ENCODE data around the gene IPCEF1. TPM values are rescaled to one million over a fixed set of nuclear protein-coding genes. Genes with fewer than 3 reads are reported as not detected.

Gene IPCEF1
- total and polyA plus RNA-seq, 4 donors, result 0.46 to 2.8 (median 1.3) TPM

DNA sequence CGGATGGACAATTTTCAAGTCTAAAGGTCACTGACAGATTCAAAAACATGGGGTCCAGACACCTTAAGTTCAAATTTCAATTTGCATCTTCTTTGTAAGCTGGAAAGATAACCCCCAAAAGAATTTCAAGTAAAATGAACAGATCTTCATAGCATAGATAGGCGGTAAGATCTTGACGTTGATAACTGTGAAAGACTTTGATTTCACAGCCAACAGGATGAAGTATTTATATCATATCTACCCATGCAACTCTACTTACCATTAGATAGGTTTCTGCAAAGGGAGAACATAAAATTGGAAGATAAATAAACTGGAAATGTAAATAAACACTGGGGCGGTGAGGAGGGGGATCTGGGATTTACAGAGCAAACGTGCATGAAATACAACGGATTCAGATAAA, 137.8 kb downstream of the IPCEF1 start:
- Histone ChIP-seq H3K4me3 (ENCODE audit: low read depth in 1 of 3, low read length in 3 of 3) (no peak overlapping the region), H3K27ac (ENCODE audit: low read depth in 1 of 2, low read length in 2 of 2) (no peak overlapping the region), H3K36me3 (ENCODE audit: control insufficient read depth in 4 of 4, insufficient read depth in 3 of 4, low read depth in 1 of 4, low read length in 3 of 4) (no peaks in the 10 kb centered on the region), H3K9ac (ENCODE audit: low read depth in 1 of 2, low read length in 2 of 2) (no peak overlapping the region), H3K27me3 (ENCODE audit: control insufficient read depth in 4 of 4, insufficient read depth in 4 of 4, low read length in 3 of 4) (peaks cover 0 to 2% (median 0%) of the 10 kb centered on the region in 4 donors), H3K4me1 (ENCODE audit: control insufficient read depth in 4 of 4, insufficient read depth in 4 of 4, low read length in 3 of 4) (no peaks in the 10 kb centered on the region), H3K9me3 (ENCODE audit: control insufficient read depth in 4 of 4, low read length in 3 of 4) (no peaks in the 10 kb centered on the region)
- TF ChIP-seq HNF4A (conservative IDR thresholded peaks at IDR 0.05) (no peak), JUND (IDR thresholded peaks at IDR 0.05) (no peak), YY1 (IDR thresholded peaks at IDR 0.05) (no peak), SP1 (IDR thresholded peaks at IDR 0.05) (no peak), EGR1 (IDR thresholded peaks at IDR 0.05; ENCODE audit: low read depth in 2 of 2) (no peak), NR2F2 (IDR thresholded peaks at IDR 0.05) (no peak), HNF4G (IDR thresholded peaks at IDR 0.05) (no peak), RXRA (IDR thresholded peaks at IDR 0.05) (no peak), TAF1 (conservative IDR thresholded peaks at IDR 0.05) (no peak), GABPA (IDR thresholded peaks at IDR 0.05 in 1 of 2, conservative IDR thresholded peaks at IDR 0.05 in 1 of 2) (no peak), FOXA2 (IDR thresholded peaks at IDR 0.05) (no peak), RAD21 (IDR thresholded peaks at IDR 0.05) (no peak), FOXA1 (IDR thresholded peaks at IDR 0.05) (no peak)
- TF ChIP-seq, protein P1, sequence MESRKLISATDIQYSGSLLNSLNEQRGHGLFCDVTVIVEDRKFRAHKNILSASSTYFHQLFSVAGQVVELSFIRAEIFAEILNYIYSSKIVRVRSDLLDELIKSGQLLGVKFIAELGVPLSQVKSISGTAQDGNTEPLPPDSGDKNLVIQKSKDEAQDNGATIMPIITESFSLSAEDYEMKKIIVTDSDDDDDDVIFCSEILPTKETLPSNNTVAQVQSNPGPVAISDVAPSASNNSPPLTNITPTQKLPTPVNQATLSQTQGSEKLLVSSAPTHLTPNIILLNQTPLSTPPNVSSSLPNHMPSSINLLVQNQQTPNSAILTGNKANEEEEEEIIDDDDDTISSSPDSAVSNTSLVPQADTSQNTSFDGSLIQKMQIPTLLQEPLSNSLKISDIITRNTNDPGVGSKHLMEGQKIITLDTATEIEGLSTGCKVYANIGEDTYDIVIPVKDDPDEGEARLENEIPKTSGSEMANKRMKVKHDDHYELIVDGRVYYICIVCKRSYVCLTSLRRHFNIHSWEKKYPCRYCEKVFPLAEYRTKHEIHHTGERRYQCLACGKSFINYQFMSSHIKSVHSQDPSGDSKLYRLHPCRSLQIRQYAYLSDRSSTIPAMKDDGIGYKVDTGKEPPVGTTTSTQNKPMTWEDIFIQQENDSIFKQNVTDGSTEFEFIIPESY (IDR thresholded peaks at IDR 0.05), result no peak
- TF ChIP-seq, protein P2, sequence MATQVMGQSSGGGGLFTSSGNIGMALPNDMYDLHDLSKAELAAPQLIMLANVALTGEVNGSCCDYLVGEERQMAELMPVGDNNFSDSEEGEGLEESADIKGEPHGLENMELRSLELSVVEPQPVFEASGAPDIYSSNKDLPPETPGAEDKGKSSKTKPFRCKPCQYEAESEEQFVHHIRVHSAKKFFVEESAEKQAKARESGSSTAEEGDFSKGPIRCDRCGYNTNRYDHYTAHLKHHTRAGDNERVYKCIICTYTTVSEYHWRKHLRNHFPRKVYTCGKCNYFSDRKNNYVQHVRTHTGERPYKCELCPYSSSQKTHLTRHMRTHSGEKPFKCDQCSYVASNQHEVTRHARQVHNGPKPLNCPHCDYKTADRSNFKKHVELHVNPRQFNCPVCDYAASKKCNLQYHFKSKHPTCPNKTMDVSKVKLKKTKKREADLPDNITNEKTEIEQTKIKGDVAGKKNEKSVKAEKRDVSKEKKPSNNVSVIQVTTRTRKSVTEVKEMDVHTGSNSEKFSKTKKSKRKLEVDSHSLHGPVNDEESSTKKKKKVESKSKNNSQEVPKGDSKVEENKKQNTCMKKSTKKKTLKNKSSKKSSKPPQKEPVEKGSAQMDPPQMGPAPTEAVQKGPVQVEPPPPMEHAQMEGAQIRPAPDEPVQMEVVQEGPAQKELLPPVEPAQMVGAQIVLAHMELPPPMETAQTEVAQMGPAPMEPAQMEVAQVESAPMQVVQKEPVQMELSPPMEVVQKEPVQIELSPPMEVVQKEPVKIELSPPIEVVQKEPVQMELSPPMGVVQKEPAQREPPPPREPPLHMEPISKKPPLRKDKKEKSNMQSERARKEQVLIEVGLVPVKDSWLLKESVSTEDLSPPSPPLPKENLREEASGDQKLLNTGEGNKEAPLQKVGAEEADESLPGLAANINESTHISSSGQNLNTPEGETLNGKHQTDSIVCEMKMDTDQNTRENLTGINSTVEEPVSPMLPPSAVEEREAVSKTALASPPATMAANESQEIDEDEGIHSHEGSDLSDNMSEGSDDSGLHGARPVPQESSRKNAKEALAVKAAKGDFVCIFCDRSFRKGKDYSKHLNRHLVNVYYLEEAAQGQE (IDR thresholded peaks at IDR 0.05), result no peak
- TF ChIP-seq, protein P3, sequence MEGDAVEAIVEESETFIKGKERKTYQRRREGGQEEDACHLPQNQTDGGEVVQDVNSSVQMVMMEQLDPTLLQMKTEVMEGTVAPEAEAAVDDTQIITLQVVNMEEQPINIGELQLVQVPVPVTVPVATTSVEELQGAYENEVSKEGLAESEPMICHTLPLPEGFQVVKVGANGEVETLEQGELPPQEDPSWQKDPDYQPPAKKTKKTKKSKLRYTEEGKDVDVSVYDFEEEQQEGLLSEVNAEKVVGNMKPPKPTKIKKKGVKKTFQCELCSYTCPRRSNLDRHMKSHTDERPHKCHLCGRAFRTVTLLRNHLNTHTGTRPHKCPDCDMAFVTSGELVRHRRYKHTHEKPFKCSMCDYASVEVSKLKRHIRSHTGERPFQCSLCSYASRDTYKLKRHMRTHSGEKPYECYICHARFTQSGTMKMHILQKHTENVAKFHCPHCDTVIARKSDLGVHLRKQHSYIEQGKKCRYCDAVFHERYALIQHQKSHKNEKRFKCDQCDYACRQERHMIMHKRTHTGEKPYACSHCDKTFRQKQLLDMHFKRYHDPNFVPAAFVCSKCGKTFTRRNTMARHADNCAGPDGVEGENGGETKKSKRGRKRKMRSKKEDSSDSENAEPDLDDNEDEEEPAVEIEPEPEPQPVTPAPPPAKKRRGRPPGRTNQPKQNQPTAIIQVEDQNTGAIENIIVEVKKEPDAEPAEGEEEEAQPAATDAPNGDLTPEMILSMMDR (IDR thresholded peaks at IDR 0.05; ENCODE audit: low read depth, low read length, missing input control), result no peak
- TF ChIP-seq, protein P4, sequence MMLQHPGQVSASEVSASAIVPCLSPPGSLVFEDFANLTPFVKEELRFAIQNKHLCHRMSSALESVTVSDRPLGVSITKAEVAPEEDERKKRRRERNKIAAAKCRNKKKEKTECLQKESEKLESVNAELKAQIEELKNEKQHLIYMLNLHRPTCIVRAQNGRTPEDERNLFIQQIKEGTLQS (IDR thresholded peaks at IDR 0.05), result no peak
- TF ChIP-seq, protein P5, sequence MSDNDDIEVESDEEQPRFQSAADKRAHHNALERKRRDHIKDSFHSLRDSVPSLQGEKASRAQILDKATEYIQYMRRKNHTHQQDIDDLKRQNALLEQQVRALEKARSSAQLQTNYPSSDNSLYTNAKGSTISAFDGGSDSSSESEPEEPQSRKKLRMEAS (IDR thresholded peaks at IDR 0.05), result no peak
- 79% methylated on average over 6 of the region's 6 CpGs for WGBS
- no peak for DNase-seq (ENCODE audit: low spot score)

Measured in liver (tissue), 9 donors.